GM12878 (cell line): ENCODE results near the gene VTCN1. TPM values are rescaled to one million over a fixed set of nuclear protein-coding genes. Genes with fewer than 3 reads are reported as not detected.

Source experiments
- ATAC-seq: fragments of 200-7000 bp; cut with Tn5 transposase; 3 replicates; pipeline ENCODE4 v1.9.1; 2020; ENCODE audit warnings: mild to moderate bottlenecking, moderate library complexity
- BruUV-seq: library from RNA; stranded (reverse); fragments of 400-500 nt; replicated peaks from 2 replicates; lab custom pipeline; 2021; lab: Mats Ljungman, UMichigan
- CTCF ChIA-PET: fragments of 300-600 bp; sonication (Branson Sonifier 250); formaldehyde crosslinking; extraction: SDS; loops from one replicate; lab custom pipeline; 2021; ENCODE audit warnings: inconsistent platforms; lab: Yijun Ruan, JAX
- POLR2A ChIA-PET: fragments of 350-600 bp; formaldehyde crosslinking; extraction: SDS; loops from one replicate; lab custom pipeline; 2021; ENCODE audit warnings: inconsistent platforms; lab: Charles Lee
- RAD21 ChIA-PET: fragments of 300-600 bp; sonication (Branson Sonifier 250); formaldehyde crosslinking; loops from one replicate; lab custom pipeline; 2023; ENCODE audit warnings: antibody characterized with exemption; ENCODE audit not compliant: unreplicated experiment; lab: Charles Lee
- SMC1A ChIA-PET: fragments of 300-600 bp; sonication (Branson Sonifier 250); formaldehyde crosslinking; loops from one replicate; lab custom pipeline; 2023; ENCODE audit not compliant: unreplicated experiment, uncharacterized antibody; lab: Charles Lee
- DNase-seq: peaks from one replicate; pipeline ENCODE4 v3.0.0-alpha.2; 2011; ENCODE audit warnings: low read depth, low spot score
- FAIRE-seq: peaks from 3 replicates; lab custom pipeline; 2011; peaks lifted over from hg19 to GRCh38; lab: Jason Lieb, UNC
- H2AFZ ChIP-seq: 2 replicates; pipeline ENCODE4 v1.6.0; 2011; ENCODE audit warnings: low read depth, low read length, control low read depth; ENCODE audit not compliant: control insufficient read depth
- H3K27ac ChIP-seq: 2 replicates; pipeline ENCODE4 v1.5.1; 2011; ENCODE audit warnings: control low read depth; ENCODE audit not compliant: control insufficient read depth, insufficient read depth
- H3K27me3 ChIP-seq, 2 experiments: replicated peaks in 1 of 2; 2 replicates each; pipeline versions ENCODE4 v1.6.0 to v1.6.1; 2011; ENCODE audit warnings: low read length in 1 of 2; ENCODE audit not compliant: control insufficient read depth in 2 of 2, insufficient read depth in 2 of 2
- H3K36me3 ChIP-seq, 2 experiments: 2 replicates each; pipeline ENCODE4 v1.5.1; 2011; ENCODE audit warnings: low read length in 1 of 2; ENCODE audit not compliant: control insufficient read depth in 2 of 2, insufficient read depth in 2 of 2
- H3K4me1 ChIP-seq: 2 replicates; pipeline ENCODE4 v1.6.1; 2011; ENCODE audit warnings: mild to moderate bottlenecking, low read length, moderate library complexity, mixed read lengths; ENCODE audit not compliant: control insufficient read depth, insufficient read depth
- H3K4me2 ChIP-seq: 2 replicates; pipeline ENCODE4 v1.6.0; 2011; ENCODE audit warnings: control low read depth; ENCODE audit not compliant: control insufficient read depth, insufficient read depth
- H3K4me3 ChIP-seq: fragments of 200-600 bp; sonication (generic); 2 replicates; pipeline ENCODE4 v1.5.1; 2016
- H3K79me2 ChIP-seq: 2 replicates; pipeline ENCODE4 v1.6.0; 2011; ENCODE audit warnings: low read length; ENCODE audit not compliant: control insufficient read depth, insufficient read depth
- H3K9ac ChIP-seq: 2 replicates; pipeline ENCODE4 v1.8.0; 2011; ENCODE audit warnings: low read length, control low read depth, mixed read lengths; ENCODE audit not compliant: control insufficient read depth, insufficient read depth
- H3K9me3 ChIP-seq: replicated peaks from 3 replicates; pipeline ENCODE4 v1.5.1; 2011; ENCODE audit warnings: mild to moderate bottlenecking, low read length; ENCODE audit not compliant: control insufficient read depth, insufficient read depth
- H4K20me1 ChIP-seq: 2 replicates; pipeline ENCODE4 v1.6.0; 2011; ENCODE audit not compliant: control insufficient read depth, insufficient read depth
- CBFB ChIP-seq: IDR thresholded peaks from 2 replicates; pipeline ENCODE4 v1.6.1; 2016; ENCODE audit warnings: antibody characterized with exemption, low read depth
- CHD4 ChIP-seq: fragments of 200-600 bp; sonication (generic); IDR thresholded peaks from 2 replicates; pipeline ENCODE4 v1.6.1; 2016; ENCODE audit warnings: mild to moderate bottlenecking
- CREM ChIP-seq: IDR thresholded peaks from 2 replicates; pipeline ENCODE4 v1.6.1; 2014; ENCODE audit warnings: antibody characterized with exemption, low read depth
- FOXK2 ChIP-seq: fragments of 450-650 bp; IDR thresholded peaks from 2 replicates; pipeline ENCODE4 v1.6.1; 2017; ENCODE audit warnings: mild to moderate bottlenecking, moderate library complexity
- GABPA ChIP-seq: IDR thresholded peaks from 2 replicates; pipeline ENCODE4 v1.6.1; 2014; ENCODE audit warnings: antibody characterized with exemption, low read depth, mild to moderate bottlenecking, inconsistent platforms
- MTA3 ChIP-seq: IDR thresholded peaks from 2 replicates; pipeline ENCODE4 v1.6.1; 2012; ENCODE audit warnings: low read length, inconsistent platforms, borderline replicate concordance
- PAX5 ChIP-seq: IDR thresholded peaks from 2 replicates; pipeline ENCODE4 v1.6.1; 2011; ENCODE audit warnings: low read depth, low read length, borderline replicate concordance
- PKNOX1 ChIP-seq: fragments of 450-650 bp; IDR thresholded peaks from 2 replicates; pipeline ENCODE4 v1.6.1; 2016; ENCODE audit warnings: mild to moderate bottlenecking
- POLR2A ChIP-seq: IDR thresholded peaks from 2 replicates; pipeline ENCODE4 v1.6.1; 2011; ENCODE audit warnings: low read depth, mild to moderate bottlenecking, low read length
- SMAD1 ChIP-seq: fragments of 450-650 bp; IDR thresholded peaks from 2 replicates; pipeline ENCODE4 v1.6.1; 2018; ENCODE audit warnings: mild to moderate bottlenecking, low read depth; ENCODE audit not compliant: partially characterized antibody
- SMARCA5 ChIP-seq: fragments of 450-650 bp; IDR thresholded peaks from 2 replicates; pipeline ENCODE4 v1.6.1; 2017; ENCODE audit warnings: mild to moderate bottlenecking
- ZZZ3 ChIP-seq: IDR thresholded peaks from 2 replicates; pipeline ENCODE4 v1.6.1; 2011; ENCODE audit warnings: low read depth; ENCODE audit not compliant: control insufficient read depth, insufficient read length
- WGBS: methylation state at CpG from one replicate; pipeline ENCODE4 v1.1.6; 2016; ENCODE audit warnings: low lambda C conversion rate; ENCODE audit not compliant: insufficient replicate concordance, insufficient coverage; ENCODE audit errors: missing lambda C conversion rate; 5-methylcytosine and 5-hydroxymethylcytosine counted together
- in situ Hi-C: fragments of 300-500 bp; cut with MboI; formaldehyde crosslinking; loops from 9 replicates; pipeline ENCODE4 v1.14.3; 2018; ENCODE audit warnings: mixed read lengths
- intact Hi-C: fragments of 100-400 bp; cut with micrococcal nuclease; formaldehyde crosslinking; loops from one replicate; pipeline ENCODE4 v1.14.2; 2022; ENCODE audit not compliant: unreplicated experiment
- polyA plus RNA-seq, 11 experiments: library from polyadenylated mRNA; depleted of rRNA in 4 of 11; unstranded in 6 of 11; stranded (reverse) in 5 of 11; fragments of >200 nt; fragmentation: Nextera tagmentation in 4 of 11; fragmentation: Illumina TruSeq in 1 of 11; extraction: Ambion mirVana in 4 of 11; extraction: Trizol in 1 of 11; gene quantifications; 1 replicate in 1 of 11; 2 replicates in 10 of 11; pipeline versions ENCODE4 v1.2.1 to v1.2.3, GENCODE V29; 2011 to 2016; ENCODE audit warnings: inconsistent platforms in 2 of 11, missing spikeins in 2 of 11, low read depth in 1 of 11
- total RNA-seq, 4 experiments: library from RNA; depleted of rRNA in 3 of 4; stranded (reverse); fragments of >200 nt in 3 of 4; fragmentation: Illumina TruSeq in 1 of 4; extraction: Trizol in 1 of 4; gene quantifications; 2 replicates each; pipeline versions ENCODE4 v1.2.1 to v1.2.3, GENCODE V29; 2013 to 2021

VTCN1 gene
- total and polyA plus RNA-seq, 10 of the 15 experiments (the other 5 are each of a cell fraction or from before 2014, with no cell fraction given) = not detected

GRCh38 chr1:117235863-117236465, 25.2 kb upstream of the VTCN1 start:
- H4K20me1 ChIP-seq = no peaks in the 10 kb centered on the region
- H2AFZ ChIP-seq = no peak overlapping the region
- in situ Hi-C loops = no loop called here
- no peaks in the 10 kb centered on the region for H3K9me3 ChIP-seq
- no peaks in the 10 kb centered on the region for H3K79me2 ChIP-seq
- no peak for DNase-seq
- no peaks in the 10 kb centered on the region; a peak in 1 of 4 replicates for H3K36me3 ChIP-seq
- ChIA-PET RAD21 (no interaction called here), POLR2A (no interaction called here), SMC1A (no interaction called here), CTCF (no interaction called here)
- no peaks in the 10 kb centered on the region for H3K27me3 ChIP-seq
- no peaks in the 10 kb centered on the region for H3K4me1 ChIP-seq
- H3K27ac ChIP-seq = no peak overlapping the region
- TF ChIP-seq SMARCA5 (no peak), PAX5 (no peak), POLR2A (no peak), CREM (no peak), GABPA (no peak), ZZZ3 (no peak), FOXK2 (no peak)
- H3K9ac ChIP-seq = no peak overlapping the region
- H3K4me3 ChIP-seq = no peak overlapping the region
- FAIRE-seq = no peak
- ATAC-seq = no peak
- intact Hi-C loops = no loop called here
- WGBS = 44% methylated on average over 2 of the region's 2 CpGs
- BruUV-seq = no TSS peak
- H3K4me2 ChIP-seq = no peak overlapping the region

GRCh38 chr1:117232531-117232930, 21.8 kb upstream of the VTCN1 start:
- no peak for ATAC-seq
- no peak overlapping the region for H2AFZ ChIP-seq
- H3K9me3 ChIP-seq = no peaks in the 10 kb centered on the region
- SMC1A ChIA-PET = no interaction called here
- BruUV-seq = no TSS peak
- WGBS = 0% methylated on average over 2 of the region's 2 CpGs
- H3K4me3 ChIP-seq = no peak overlapping the region
- no peak for FAIRE-seq
- in situ Hi-C loops = no loop called here
- no peak overlapping the region for H3K4me2 ChIP-seq
- CTCF ChIA-PET = no interaction called here
- H4K20me1 ChIP-seq = no peaks in the 10 kb centered on the region
- RAD21 ChIA-PET = no interaction called here
- no peak overlapping the region for H3K27ac ChIP-seq
- no peaks in the 10 kb centered on the region for H3K4me1 ChIP-seq
- intact Hi-C loops = no loop called here
- no peak overlapping the region for H3K9ac ChIP-seq
- DNase-seq = no peak
- no peaks in the 10 kb centered on the region for H3K79me2 ChIP-seq
- no peak for TF ChIP-seq PKNOX1
- TF ChIP-seq PAX5 = no peak
- TF ChIP-seq SMAD1 = no peak
- no peak for TF ChIP-seq CHD4
- TF ChIP-seq CBFB = no peak
- no peak for TF ChIP-seq MTA3
- H3K27me3 ChIP-seq = no peaks in the 10 kb centered on the region
- no peaks in the 10 kb centered on the region for H3K36me3 ChIP-seq
- POLR2A ChIA-PET = no interaction called here
